GM10847 (cell line): ENCODE measurements around the gene SNX3.

Source experiments
- POLR2A ChIP-seq: IDR thresholded peaks from 2 replicates; pipeline ENCODE4 v1.6.1; 2011; ENCODE audit not compliant: insufficient read length; ENCODE audit errors: extremely low read depth

SNX3 gene

DNA sequence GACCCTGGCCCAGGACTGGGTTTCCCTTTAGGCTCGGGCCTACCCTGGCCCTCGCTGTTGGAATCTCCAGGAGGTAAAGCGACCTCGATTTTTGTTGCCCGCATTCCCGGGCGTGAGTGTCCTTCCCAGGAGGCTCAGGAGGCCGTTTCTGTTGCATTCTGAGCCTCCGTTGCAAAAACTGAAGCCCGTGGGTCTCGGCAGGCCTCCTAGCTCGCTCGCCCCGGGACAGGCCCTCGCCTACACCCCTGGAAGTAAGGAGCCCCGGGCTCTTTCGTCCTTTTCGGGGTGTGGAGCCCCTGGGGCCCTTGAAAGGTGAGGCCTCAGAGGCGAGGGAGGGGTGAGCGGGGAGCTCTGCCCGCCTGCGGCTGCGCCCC is 92.8 kb downstream of the SNX3 start:
- TF ChIP-seq POLR2A = no peak

- no peak for TF ChIP-seq POLR2A
These were observed 93.3 kb downstream of the SNX3 start for GRCh38 chr6:108167449-108168089.

DNA sequence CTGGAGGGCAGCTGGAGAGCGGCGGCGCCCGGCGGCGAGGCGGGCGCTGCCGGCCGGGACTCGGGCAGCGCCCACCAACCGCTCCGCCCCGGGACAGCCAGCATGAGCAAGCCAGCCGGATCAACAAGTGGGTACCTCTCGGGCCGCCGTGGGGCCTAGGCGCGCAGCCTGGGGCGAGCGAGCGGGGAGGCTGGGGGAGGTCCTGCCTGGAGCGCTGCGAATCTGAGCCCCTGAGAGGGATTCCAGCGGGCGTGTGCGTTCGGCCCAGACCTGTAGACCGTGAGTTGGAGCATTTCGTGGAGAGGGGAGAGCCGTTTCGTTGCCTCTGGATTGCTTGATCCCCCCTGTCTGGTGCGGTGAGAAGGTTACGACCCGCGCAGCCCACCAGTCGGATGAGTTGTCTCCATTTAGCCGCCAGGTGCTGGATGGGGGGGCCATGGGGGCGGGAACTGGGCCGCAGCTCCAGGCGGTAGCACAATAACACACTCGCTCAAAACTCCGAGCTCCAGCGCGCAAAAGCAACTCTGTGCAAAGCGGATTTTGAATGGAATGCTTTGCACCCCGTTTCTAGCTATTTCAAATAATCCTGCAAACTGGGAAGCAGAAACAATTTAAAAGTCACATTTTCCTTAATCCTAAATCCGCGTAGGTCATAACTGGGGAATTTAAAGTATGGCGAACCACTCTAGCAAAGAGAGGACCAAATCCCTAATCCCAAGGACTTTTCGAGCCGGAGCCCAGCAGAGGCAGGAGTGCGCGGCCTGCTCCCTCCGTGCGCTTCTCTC is 94.0 kb downstream of the SNX3 start:
- TF ChIP-seq POLR2A = no peak

DNA sequence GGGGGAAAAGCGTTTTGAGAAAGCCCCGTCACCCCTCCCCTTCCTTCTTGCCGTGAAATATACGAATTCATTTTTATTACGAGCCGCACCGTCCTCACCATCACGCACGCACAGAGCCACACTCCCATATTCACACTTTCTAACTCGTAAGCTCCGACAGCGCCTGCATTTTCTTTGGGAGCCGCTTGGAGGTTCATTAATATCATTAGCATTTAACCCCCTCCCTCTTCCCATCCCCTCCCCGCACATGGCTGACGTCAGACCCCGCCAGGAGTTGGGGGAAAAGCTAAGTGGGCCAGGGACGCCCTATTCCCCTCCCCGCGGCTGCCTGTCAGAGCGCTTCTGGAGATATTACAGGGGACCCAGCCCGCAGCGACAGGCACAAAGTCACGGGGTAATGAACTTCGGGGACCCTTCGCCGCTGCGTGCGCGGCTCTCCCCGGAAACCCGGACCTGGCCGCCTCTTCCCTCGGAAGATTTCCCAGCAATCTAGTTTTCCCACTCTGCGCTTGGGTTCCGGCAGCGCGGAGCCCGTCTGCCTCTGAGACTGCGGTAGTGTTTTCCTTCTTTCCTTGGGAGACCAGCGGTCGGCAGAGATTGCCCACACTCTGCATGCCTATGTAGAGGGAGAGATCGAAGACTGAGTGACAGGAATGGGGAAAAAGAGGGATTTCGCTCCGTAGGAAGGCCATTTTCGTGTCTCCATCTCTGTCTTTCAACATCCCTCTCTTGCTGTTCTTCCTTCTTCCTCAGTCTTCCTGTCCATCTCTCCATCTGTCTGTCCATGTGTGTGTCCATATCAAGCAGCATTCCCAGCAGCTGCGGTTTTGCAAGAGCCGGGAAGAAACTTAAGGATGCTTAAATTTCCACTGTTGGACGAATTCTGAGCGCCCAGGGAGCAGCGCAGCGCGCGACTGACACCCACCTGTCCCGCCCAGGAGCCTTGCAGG is 94.9 kb downstream of the SNX3 start, which contains the start of gene NR2E1:
Gene NR2E1 (plus strand): TSS at position 309 of the 950 bp plus-strand sequence. CDS start 744 bp downstream, outside the sequence.
- TF ChIP-seq POLR2A = no peak

- no peak for TF ChIP-seq POLR2A
These were observed 95.8 kb downstream of the SNX3 start for GRCh38 chr6:108164815-108165706.

- no peak for TF ChIP-seq POLR2A
These were observed 96.4 kb downstream of the SNX3 start for GRCh38 chr6:108164543-108164814.

DNA sequence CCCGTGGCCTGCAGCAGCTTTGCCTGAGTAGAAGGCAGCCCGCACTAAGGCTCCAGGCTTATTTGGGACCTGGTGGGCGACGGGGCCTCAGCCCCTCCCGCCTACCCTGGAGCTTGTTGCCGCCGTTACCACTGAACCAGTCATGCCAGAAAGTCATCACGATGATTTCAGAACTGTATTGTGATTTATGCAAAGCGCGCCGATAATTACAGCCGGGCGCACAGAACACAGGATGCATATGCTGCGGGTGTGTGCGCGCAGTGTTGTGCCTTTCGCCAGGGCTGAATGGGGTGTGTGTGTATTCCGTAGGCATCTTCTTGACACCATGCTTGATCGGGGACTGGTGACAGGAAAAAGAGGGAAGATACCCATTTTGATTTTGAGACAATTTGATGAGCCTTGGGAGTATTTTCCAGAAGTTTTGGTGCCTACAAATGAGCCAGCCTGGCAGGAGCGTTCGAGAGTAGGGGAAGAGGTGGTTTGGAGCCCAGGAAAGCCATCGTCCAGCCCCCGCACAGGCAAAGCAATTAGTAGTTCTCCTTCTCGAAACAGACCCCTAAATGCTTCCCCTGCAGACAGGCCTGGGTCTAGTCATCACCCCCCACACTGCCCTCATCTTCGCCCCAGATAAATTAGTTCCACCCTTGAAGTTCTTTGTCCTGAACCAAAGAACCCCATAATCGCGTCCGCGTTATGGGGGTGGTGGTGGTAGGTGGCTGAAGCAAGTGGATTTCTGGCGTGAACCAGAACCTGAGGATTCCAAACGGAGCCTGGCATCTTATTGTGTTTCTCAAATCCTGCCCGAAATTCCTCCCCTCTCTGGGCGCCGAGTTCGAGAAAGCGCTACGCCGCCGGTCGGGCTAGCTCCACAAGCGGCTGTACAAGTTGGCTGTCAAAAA is 96.9 kb downstream of the SNX3 start:
- no peak for TF ChIP-seq POLR2A

- no peak for TF ChIP-seq POLR2A
These were observed 97.6 kb downstream of the SNX3 start for GRCh38 chr6:108163267-108163643.

- TF ChIP-seq POLR2A = no peak
These were observed 99.0 kb downstream of the SNX3 start for GRCh38 chr6:108161724-108162282.
